Activated naive CD4-positive, alpha-beta T cell treated with anti-CD3 and anti-CD28 coated beads for 36 hours (primary cell): ENCODE results near the gene SAE1. TPM values are rescaled to one million over a fixed set of nuclear protein-coding genes. Genes with fewer than 3 reads are reported as not detected.
A peak's percentile ranks its signal among the peaks of the same experiment; 100 is the strongest.

Experiments
- CTCF ChIA-PET: fragments of 350-600 bp; sonication (Branson Sonifier 250); formaldehyde crosslinking; loops from one replicate; lab custom pipeline; 2021; ENCODE audit warnings: antibody characterized with exemption; lab: Charles Lee
- DNase-seq: peaks from one replicate; pipeline ENCODE4 v3.0.0-alpha.2; 2020
- H3K27ac Mint-ChIP-seq: one replicate; pipeline ENCODE4 v1.8.0; 2021; ENCODE audit warnings: mild to moderate bottlenecking, mixed read lengths
- H3K27me3 Mint-ChIP-seq: one replicate; pipeline ENCODE4 v1.8.0; 2021; ENCODE audit warnings: low read depth, mixed read lengths
- H3K36me3 Mint-ChIP-seq: one replicate; pipeline ENCODE4 v1.8.0; 2021; ENCODE audit warnings: low read depth, mixed read lengths
- H3K4me1 Mint-ChIP-seq: one replicate; pipeline ENCODE4 v1.8.0; 2021; ENCODE audit warnings: low read depth, mixed read lengths
- H3K4me3 Mint-ChIP-seq: one replicate; pipeline ENCODE4 v1.8.0; 2021; ENCODE audit warnings: mild to moderate bottlenecking, moderate library complexity, mixed read lengths
- H3K9me3 Mint-ChIP-seq: one replicate; pipeline ENCODE4 v1.8.0; 2021; ENCODE audit warnings: mixed read lengths
- intact Hi-C: fragments of 100-400 bp; cut with micrococcal nuclease; formaldehyde crosslinking; loops from one replicate; pipeline ENCODE4 v1.15.1; 2023
- total RNA-seq, 2 experiments: library from RNA; stranded (reverse); gene quantifications; one replicate each; pipeline ENCODE4 v1.2.3, GENCODE V29; 2021

Gene SAE1
- total RNA-seq, 2 experiments from 2014 or later, result 160 to 161 TPM

DNA sequence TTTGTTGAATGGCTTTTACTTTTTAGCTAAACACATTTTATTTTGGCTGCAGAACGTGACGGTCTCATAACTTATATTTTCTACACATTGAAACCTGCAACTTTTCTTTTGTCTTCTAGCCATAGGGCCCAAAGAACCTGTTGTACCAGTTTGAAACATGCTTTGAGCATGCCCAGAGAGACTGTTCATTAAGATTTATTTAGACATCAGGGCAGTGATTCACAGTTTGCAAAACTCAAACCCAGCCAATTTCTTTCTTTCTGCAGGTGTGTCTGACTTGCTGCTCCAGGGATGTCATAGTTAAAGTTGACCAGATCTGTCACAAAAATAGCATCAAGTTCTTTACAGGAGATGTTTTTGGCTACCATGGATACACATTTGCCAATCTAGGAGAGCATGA, 22.0 kb downstream of the SAE1 start:
- H3K9me3 Mint-ChIP-seq, result peaks cover 2% of the 10 kb centered on the region
- H3K36me3 Mint-ChIP-seq, result peaks cover 80% of the 10 kb centered on the region
- intact Hi-C loops, result no loop called here
- CTCF ChIA-PET, result interaction anchor here (0.6 to 1.1 kb wide), 2 partner anchors 92 to 94 kb away, joined by 3 to 4 read pairs; no protein-coding TSS in a partner anchor
- DNase-seq, result no peak
- no peak overlapping the region for H3K4me3 Mint-ChIP-seq
- H3K4me1 Mint-ChIP-seq, result peaks cover 62% of the 10 kb centered on the region
- H3K27ac Mint-ChIP-seq, result peak overlapping the region; percentile 30
- H3K27me3 Mint-ChIP-seq, result no peaks in the 10 kb centered on the region

DNA sequence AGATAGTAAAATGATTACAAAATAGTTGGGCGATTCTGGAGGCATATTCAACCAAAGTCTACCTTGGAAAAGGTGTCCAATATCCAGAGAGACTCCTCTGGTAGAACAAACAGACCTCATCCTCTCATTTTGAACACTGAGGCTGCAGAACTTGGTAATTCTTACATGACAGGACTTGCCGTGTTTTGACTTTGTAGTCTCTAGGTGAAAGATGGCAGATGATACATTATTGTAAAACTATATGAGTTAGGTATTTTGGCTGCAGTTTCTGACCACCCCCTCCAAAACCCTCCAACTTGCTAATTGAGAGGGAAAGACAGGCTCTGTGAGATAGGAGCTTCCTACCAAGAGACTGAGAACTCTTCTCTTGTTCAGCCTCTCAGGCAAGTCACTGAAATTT, 22.6 kb downstream of the SAE1 start:
- H3K36me3 Mint-ChIP-seq, result peaks cover 79% of the 10 kb centered on the region
- CTCF ChIA-PET, result interaction anchor here (1.3 to 2.3 kb wide), 2 partner anchors 91 to 94 kb away, joined by 4 to 6 read pairs; no protein-coding TSS in a partner anchor
- H3K27me3 Mint-ChIP-seq, result no peaks in the 10 kb centered on the region
- intact Hi-C loops, result no loop called here
- peaks cover 64% of the 10 kb centered on the region for H3K4me1 Mint-ChIP-seq
- peaks cover 2% of the 10 kb centered on the region for H3K9me3 Mint-ChIP-seq
- H3K27ac Mint-ChIP-seq, result no peak overlapping the region
- DNase-seq, result no peak
- H3K4me3 Mint-ChIP-seq, result no peak overlapping the region

DNA sequence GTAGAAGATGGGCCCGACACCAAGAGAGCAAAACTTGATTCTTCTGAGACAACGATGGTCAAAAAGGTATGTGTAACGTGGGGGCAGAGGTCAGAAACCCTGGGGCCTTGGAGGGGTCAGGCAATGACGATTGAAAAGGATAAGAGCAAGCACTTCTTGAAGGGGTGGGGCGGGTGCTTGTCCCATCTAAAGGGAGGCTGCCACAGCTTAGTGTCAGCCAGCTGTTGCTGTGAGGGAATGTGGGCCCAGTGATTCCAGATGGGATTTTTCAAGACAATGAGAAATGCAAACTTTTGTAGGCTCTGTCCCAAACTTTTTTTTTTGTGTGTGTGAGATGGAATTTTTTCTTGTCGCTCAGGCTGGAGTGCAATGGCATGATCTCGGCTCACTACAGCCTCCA, 24.5 kb downstream of the SAE1 start:
- intact Hi-C loops, result no loop called here
- peaks cover 76% of the 10 kb centered on the region for H3K36me3 Mint-ChIP-seq
- CTCF ChIA-PET, result interaction anchor here (2.3 kb wide), 1 partner anchor 89 kb away, joined by 6 read pairs; no protein-coding TSS in a partner anchor

GRCh38 chr19:47156861-47157430, 26.3 kb downstream of the SAE1 start:
- Mint-ChIP-seq H3K9me3 (peaks cover 2% of the 10 kb centered on the region), H3K27me3 (no peaks in the 10 kb centered on the region), H3K4me3 (peak overlapping the region; percentile 10), H3K36me3 (peaks cover 71% of the 10 kb centered on the region), H3K4me1 (peaks cover 72% of the 10 kb centered on the region), H3K27ac (peak overlapping the region; percentile 98)
- peak; percentile 34 for DNase-seq
- intact Hi-C loops, result no loop called here
- CTCF ChIA-PET, result interaction anchor here (0.6 to 6.0 kb wide), 13 partner anchors 10 to 144 kb away, joined by 3 to 66 read pairs (median 3); no protein-coding TSS in a partner anchor

More for the DNA sequence above, 24.5 kb downstream of the SAE1 start:
- Mint-ChIP-seq H3K27ac (peak overlapping the region; percentile 27), H3K4me1 (peaks cover 70% of the 10 kb centered on the region), H3K9me3 (peaks cover 2% of the 10 kb centered on the region), H3K4me3 (no peak overlapping the region), H3K27me3 (no peaks in the 10 kb centered on the region)
- no peak for DNase-seq

DNA sequence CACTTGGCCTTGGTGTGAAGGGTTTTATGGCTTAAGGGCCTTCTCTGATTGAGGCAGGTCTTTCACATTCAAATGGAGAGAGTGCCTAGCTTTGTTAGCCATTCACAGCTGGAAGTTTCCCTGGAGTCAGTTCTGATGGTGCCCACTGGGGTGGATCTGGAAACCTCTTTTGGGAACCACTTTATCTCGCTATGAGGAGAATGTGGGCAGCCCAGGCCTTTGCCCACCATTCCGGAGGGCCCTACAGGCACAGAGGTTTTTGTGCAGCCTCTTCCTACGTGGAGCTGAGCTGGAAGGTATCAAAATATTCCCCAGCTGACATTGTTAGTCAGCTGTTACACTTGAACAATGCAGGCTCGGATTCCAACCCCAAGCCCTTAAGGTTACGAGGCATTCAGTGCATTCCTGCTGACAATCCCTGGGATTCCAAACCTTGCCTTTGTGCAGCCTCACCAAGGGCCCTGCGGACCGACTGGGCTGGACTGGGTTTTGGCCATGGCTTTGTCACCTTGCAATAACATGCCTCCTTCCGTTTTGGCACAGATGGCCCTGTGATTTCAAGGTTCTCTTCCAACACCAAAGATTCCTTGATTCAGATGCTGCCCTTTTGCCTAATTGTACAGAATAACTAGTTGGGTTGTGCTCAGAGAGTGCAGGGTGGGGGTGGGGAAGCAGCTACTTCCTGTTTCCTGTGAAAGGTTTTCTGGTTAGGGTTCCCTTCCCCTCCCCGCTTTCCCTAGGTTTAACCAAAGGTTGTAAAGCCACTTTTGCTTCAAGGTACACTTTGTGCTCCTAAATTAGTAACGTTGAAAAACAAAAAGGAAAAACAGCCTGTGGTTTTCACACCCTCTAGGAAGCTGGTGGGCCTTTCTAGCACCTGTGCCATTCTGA, 27.0 kb downstream of the SAE1 start:
- DNase-seq, result peak; percentile 69
- Mint-ChIP-seq H3K4me1 (peaks cover 76% of the 10 kb centered on the region), H3K9me3 (peaks cover 2% of the 10 kb centered on the region), H3K36me3 (peaks cover 67% of the 10 kb centered on the region), H3K27me3 (no peaks in the 10 kb centered on the region), H3K27ac (peak overlapping the region; percentile 98), H3K4me3 (peak overlapping the region; percentile 57)
- intact Hi-C loops, result loop anchor here (2.0 kb wide), 2 partner anchors 45 to 69 kb away; partner anchors contain the start of gene ZC3H4
- CTCF ChIA-PET, result interaction anchor here (0.6 to 6.0 kb wide), 17 partner anchors 8 to 145 kb away, joined by 3 to 66 read pairs (median 4); no protein-coding TSS in a partner anchor

DNA sequence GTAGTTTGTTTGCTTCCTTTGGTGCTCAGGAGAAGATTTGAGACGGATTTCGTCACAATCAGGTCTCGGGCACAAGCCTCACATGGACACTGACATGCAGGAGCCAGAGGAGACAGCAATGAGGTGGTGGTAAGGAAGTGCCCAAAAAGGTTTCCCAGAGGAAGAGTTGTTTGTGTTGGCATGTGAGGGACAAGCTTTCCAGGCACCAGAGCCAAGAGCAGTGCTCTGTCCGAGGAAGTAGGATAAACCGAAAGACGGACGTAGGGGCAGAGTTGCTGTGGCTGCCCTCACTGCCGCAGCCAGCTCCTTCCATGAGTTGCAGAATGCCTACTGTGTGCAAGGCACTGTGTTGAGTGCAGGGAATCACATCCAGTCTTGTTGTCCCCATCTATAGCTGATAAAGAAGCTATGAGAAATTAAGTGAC, 27.7 kb downstream of the SAE1 start:
- CTCF ChIA-PET, result interaction anchor here (0.9 to 6.0 kb wide), 11 partner anchors 9 to 270 kb away, joined by 3 to 66 read pairs (median 5); no protein-coding TSS in a partner anchor
- peak overlapping the region; percentile 98 for H3K27ac Mint-ChIP-seq
- H3K9me3 Mint-ChIP-seq, result peaks cover 2% of the 10 kb centered on the region
- no peak for DNase-seq
- intact Hi-C loops, result loop anchor here (2.0 kb wide), 2 partner anchors 46 to 68 kb away; partner anchors contain the start of gene ZC3H4
- H3K36me3 Mint-ChIP-seq, result peaks cover 61% of the 10 kb centered on the region
- H3K4me1 Mint-ChIP-seq, result peaks cover 70% of the 10 kb centered on the region
- H3K27me3 Mint-ChIP-seq, result no peaks in the 10 kb centered on the region
- H3K4me3 Mint-ChIP-seq, result peak overlapping the region; percentile 57

- H3K4me3 Mint-ChIP-seq, result peak overlapping the region; percentile 57
- H3K27ac Mint-ChIP-seq, result peak overlapping the region; percentile 98
- CTCF ChIA-PET, result interaction anchor here (0.7 to 6.0 kb wide), 14 partner anchors 8 to 269 kb away, joined by 3 to 66 read pairs (median 4); no protein-coding TSS in a partner anchor
- peaks cover 59% of the 10 kb centered on the region for H3K36me3 Mint-ChIP-seq
- H3K9me3 Mint-ChIP-seq, result peaks cover 2% of the 10 kb centered on the region
- no peaks in the 10 kb centered on the region for H3K27me3 Mint-ChIP-seq
- intact Hi-C loops, result loop anchor here (1.0 to 2.0 kb wide), 8 partner anchors 10 to 85 kb away; partner anchors contain the start of gene ZC3H4
- DNase-seq, result peak; percentile 67
- H3K4me1 Mint-ChIP-seq, result peaks cover 70% of the 10 kb centered on the region
Observed at GRCh38 chr19:47158879-47159503, 28.4 kb downstream of the SAE1 start.

DNA sequence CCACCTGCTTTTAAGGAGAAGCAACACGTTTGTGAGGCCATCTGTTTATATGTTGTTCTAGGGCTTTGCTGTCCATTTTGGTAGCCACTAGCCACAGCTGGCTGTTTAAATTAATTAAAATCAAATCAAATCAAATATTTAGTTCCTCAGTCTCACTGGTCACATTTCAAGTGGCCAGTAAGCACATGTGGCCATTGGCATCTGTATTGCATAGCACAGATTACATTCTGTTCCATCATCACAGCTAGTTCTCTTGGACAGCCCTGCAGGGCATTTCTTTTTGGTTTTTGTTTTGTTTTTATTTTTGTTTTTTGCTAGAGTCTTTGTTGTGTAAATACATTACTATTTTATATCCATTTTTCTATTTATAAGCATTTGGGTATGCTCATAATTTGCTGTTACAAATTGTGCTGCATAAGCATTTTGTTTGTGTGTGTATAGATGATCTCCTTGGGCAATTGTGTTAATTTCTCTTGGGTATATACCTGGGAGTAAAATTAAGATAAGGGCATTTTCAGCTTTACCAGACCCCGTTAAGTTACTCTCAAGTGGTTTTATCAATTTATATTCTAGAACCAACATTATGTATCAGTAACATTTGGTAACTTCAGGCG, 31.3 kb downstream of the SAE1 start:
- no peak for DNase-seq
- H3K4me3 Mint-ChIP-seq, result no peak overlapping the region
- CTCF ChIA-PET, result interaction anchor here (1.9 to 2.0 kb wide), 2 partner anchors 17 to 49 kb away, joined by 5 to 7 read pairs; no protein-coding TSS in a partner anchor
- peaks cover 47% of the 10 kb centered on the region for H3K36me3 Mint-ChIP-seq
- H3K27me3 Mint-ChIP-seq, result no peaks in the 10 kb centered on the region
- intact Hi-C loops, result no loop called here
- peaks cover 57% of the 10 kb centered on the region for H3K4me1 Mint-ChIP-seq
- no peak overlapping the region for H3K27ac Mint-ChIP-seq
- no peaks in the 10 kb centered on the region for H3K9me3 Mint-ChIP-seq

DNA sequence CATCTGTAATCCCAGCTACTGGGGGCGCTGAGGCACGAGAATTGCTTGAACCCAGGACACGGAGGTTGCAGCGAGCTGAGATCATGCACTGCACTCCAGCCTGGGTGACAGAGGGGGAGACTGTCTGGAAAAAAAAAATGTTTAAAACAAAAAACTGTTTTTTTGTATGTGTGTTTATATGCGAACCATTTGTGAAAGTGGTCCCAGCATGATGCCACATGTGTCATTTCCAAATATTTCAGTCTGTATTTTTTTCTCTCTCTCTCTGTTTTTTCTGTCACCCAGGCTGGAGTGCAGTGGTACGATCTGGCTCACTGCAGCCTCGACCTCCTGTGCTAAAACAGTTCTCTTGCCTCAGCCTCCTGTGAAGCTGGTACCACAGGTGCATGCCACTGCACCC, 37.4 kb downstream of the SAE1 start:
- CTCF ChIA-PET, result interaction anchor here (0.7 to 1.7 kb wide), 3 partner anchors 17 to 80 kb away, joined by 3 to 6 read pairs (median 4); no protein-coding TSS in a partner anchor
- H3K4me3 Mint-ChIP-seq, result no peak overlapping the region

DNA sequence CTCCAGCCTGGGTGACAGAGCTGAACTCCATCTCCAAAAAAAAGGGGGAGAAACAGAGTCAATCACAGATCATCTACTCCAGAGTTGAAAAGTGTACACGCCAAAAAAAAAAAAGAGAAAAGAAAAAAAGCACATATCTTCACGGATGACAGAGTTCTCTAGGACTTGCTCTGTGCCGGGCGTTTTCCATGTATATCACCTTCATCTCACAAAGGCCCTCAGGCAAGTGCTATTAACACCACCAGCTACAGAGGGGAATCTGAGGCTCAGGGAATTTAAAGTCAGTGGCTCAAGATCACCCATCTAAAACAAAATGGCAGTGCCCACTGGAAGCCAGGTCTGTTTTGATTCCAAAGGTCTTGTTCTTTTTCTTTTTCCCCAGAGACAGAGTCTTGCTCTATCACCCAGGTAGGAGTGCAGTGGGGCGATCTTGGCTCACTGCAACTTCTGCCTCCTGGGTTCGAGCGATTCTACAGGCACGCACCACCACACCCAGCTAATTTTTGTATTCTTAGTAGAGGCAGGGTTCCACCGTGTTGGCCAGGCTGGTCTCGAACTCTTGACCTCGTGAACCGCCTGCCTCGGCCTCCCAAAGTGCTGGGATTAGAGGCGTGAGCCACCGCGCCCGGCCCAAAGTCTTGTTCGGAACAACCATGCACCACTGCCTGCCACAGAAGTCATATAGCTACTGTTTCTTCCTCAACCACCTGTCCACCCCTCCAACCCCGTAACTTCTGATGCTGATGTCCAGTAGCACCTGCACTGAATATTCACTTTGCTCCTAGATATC, 42.2 kb downstream of the SAE1 start:
- Mint-ChIP-seq H3K27ac (no peak overlapping the region), H3K36me3 (peaks cover 65% of the 10 kb centered on the region), H3K4me3 (no peak overlapping the region), H3K9me3 (no peaks in the 10 kb centered on the region), H3K4me1 (peaks cover 48% of the 10 kb centered on the region), H3K27me3 (no peaks in the 10 kb centered on the region)
- intact Hi-C loops, result no loop called here
- CTCF ChIA-PET, result interaction anchor here (1.1 kb wide), 1 partner anchor 75 kb away, joined by 3 read pairs; no protein-coding TSS in a partner anchor
- DNase-seq, result no peak

More for the DNA sequence above, 37.4 kb downstream of the SAE1 start:
- Mint-ChIP-seq H3K27me3 (no peaks in the 10 kb centered on the region), H3K36me3 (peaks cover 43% of the 10 kb centered on the region), H3K27ac (no peak overlapping the region), H3K9me3 (no peaks in the 10 kb centered on the region), H3K4me1 (peaks cover 14% of the 10 kb centered on the region)
- no peak for DNase-seq
- intact Hi-C loops, result no loop called here
